HG02973 (cell line): Measurements from ENCODE around the gene PHLPP2.

Experiments
- ATAC-seq: cut with Tn5 transposase; IDR thresholded peaks from one replicate; pipeline ENCODE4 v1.9.1; 2021; ENCODE audit warnings: moderate library complexity; ENCODE audit not compliant: unreplicated experiment

Gene PHLPP2

GRCh38 chr16:71724320-71724751, at the start of gene PHLPP2:
TSS of gene PHLPP2 (minus strand) at chr16:71724701. CDS start at chr16:71714795, 9,906 bp downstream.
- ATAC-seq = no peak

GRCh38 chr16:71771571-71771970, 47.1 kb upstream of the PHLPP2 start:
- ATAC-seq = no peak

- ATAC-seq = no peak
Measured at GRCh38 chr16:71769222-71769621, 44.7 kb upstream of the PHLPP2 start.

GRCh38 chr16:71767060-71767900, 42.8 kb upstream of the PHLPP2 start:
- no peak for ATAC-seq

GRCh38 chr16:71762186-71762585, 37.7 kb upstream of the PHLPP2 start:
- no peak for ATAC-seq

- no peak for ATAC-seq
Measured at GRCh38 chr16:71761097-71761496, 36.6 kb upstream of the PHLPP2 start.

GRCh38 chr16:71758293-71758760, 33.8 kb upstream of the PHLPP2 start:
- no peak for ATAC-seq

- ATAC-seq = no peak
Measured at GRCh38 chr16:71754652-71755051, 30.2 kb upstream of the PHLPP2 start.

GRCh38 chr16:71754108-71754507, 29.6 kb upstream of the PHLPP2 start:
- ATAC-seq = no peak

GRCh38 chr16:71748226-71748625, 23.7 kb upstream of the PHLPP2 start:
- no peak for ATAC-seq

- no peak for ATAC-seq
Measured at GRCh38 chr16:71746442-71747046, 22.0 kb upstream of the PHLPP2 start.

GRCh38 chr16:71738855-71739254, 14.4 kb upstream of the PHLPP2 start:
- ATAC-seq = no peak

- no peak for ATAC-seq
Measured at GRCh38 chr16:71737501-71737900, 13.0 kb upstream of the PHLPP2 start.

GRCh38 chr16:71734511-71734910, 10.0 kb upstream of the PHLPP2 start:
- no peak for ATAC-seq

GRCh38 chr16:71732587-71732986, 8.1 kb upstream of the PHLPP2 start:
- no peak for ATAC-seq

GRCh38 chr16:71727551-71728324, 3.2 kb upstream of the PHLPP2 start:
- no peak for ATAC-seq

- ATAC-seq = no peak
Measured at GRCh38 chr16:71726476-71727315, 2.2 kb upstream of the PHLPP2 start.

- peak; percentile 66 for ATAC-seq
Measured at GRCh38 chr16:71723537-71724319, 773 bp downstream of the PHLPP2 start.

- peak; percentile 26 for ATAC-seq
Measured at GRCh38 chr16:71722801-71723536, 1.5 kb downstream of the PHLPP2 start.
